Measurements from ENCODE around the gene CDKN1A.

CDKN1A gene

GRCh38 chr6:36688739-36689075 lies 10.2 kb downstream of the CDKN1A start:
- no peak for TF ChIP-seq CTCF (IDR thresholded peaks at IDR 0.05; ENCODE audit: control insufficient read depth, extremely low read depth, insufficient read depth)
- no peak overlapping the region for H3K4me3 ChIP-seq (ENCODE audit: low read depth, low read length)
- DNase-seq (ENCODE audit: low read depth) = no peak

GRCh38 chr6:36691011-36691410 lies 12.5 kb downstream of the CDKN1A start:
- no peak for TF ChIP-seq CTCF (IDR thresholded peaks at IDR 0.05; ENCODE audit: control insufficient read depth, extremely low read depth, insufficient read depth)
- DNase-seq (ENCODE audit: low read depth) = no peak
- H3K4me3 ChIP-seq (ENCODE audit: low read depth, low read length) = no peak overlapping the region

GRCh38 chr6:36691612-36692011 lies 13.1 kb downstream of the CDKN1A start:
- no peak for DNase-seq (ENCODE audit: low read depth)
- TF ChIP-seq CTCF (IDR thresholded peaks at IDR 0.05; ENCODE audit: control insufficient read depth, extremely low read depth, insufficient read depth) = no peak
- no peak overlapping the region for H3K4me3 ChIP-seq (ENCODE audit: low read depth, low read length)

- no peak for TF ChIP-seq CTCF (IDR thresholded peaks at IDR 0.05; ENCODE audit: control insufficient read depth, extremely low read depth, insufficient read depth)
- no peak for DNase-seq (ENCODE audit: low read depth)
These were observed 13.7 kb downstream of the CDKN1A start for GRCh38 chr6:36692220-36692619.

GRCh38 chr6:36692861-36693702 lies 14.6 kb downstream of the CDKN1A start:
- DNase-seq (ENCODE audit: low read depth) = no peak
- no peak for TF ChIP-seq CTCF (IDR thresholded peaks at IDR 0.05; ENCODE audit: control insufficient read depth, extremely low read depth, insufficient read depth)
- H3K4me3 ChIP-seq (ENCODE audit: low read depth, low read length) = no peak overlapping the region

More at GRCh38 chr6:36692220-36692619, 13.7 kb downstream of the CDKN1A start:
- no peak overlapping the region for H3K4me3 ChIP-seq (ENCODE audit: low read depth, low read length)

- no peak overlapping the region for H3K4me3 ChIP-seq (ENCODE audit: low read depth, low read length)
- no peak for TF ChIP-seq CTCF (IDR thresholded peaks at IDR 0.05; ENCODE audit: control insufficient read depth, extremely low read depth, insufficient read depth)
- no peak for DNase-seq (ENCODE audit: low read depth)
These were observed 16.1 kb downstream of the CDKN1A start for GRCh38 chr6:36694616-36695015.

- H3K4me3 ChIP-seq (ENCODE audit: low read depth, low read length) = no peak overlapping the region
- TF ChIP-seq CTCF (IDR thresholded peaks at IDR 0.05; ENCODE audit: control insufficient read depth, extremely low read depth, insufficient read depth) = no peak
- DNase-seq (ENCODE audit: low read depth) = no peak
These were observed 16.9 kb downstream of the CDKN1A start for GRCh38 chr6:36695414-36695813.
